AG09309 (cell line): Measurements from ENCODE around the gene WDR18.

Experiments
- DNase-seq: peaks from one replicate; pipeline ENCODE4 v3.0.0-alpha.2; 2010; ENCODE audit warnings: low read depth
- H3K4me3 ChIP-seq: 2 replicates; pipeline ENCODE4 v1.5.1; 2011; ENCODE audit warnings: mild to moderate bottlenecking, low read depth, low read length, moderate library complexity; ENCODE audit not compliant: control insufficient read depth
- CTCF ChIP-seq: IDR thresholded peaks from 2 replicates; pipeline ENCODE4 v1.5.1; 2011; ENCODE audit warnings: mild to moderate bottlenecking, low read depth, low read length, inconsistent platforms; ENCODE audit not compliant: insufficient read depth, control insufficient read depth; ENCODE audit errors: missing control alignments

WDR18 gene

GRCh38 chr19:1002600-1002999 lies 18.5 kb downstream of the WDR18 start:
- H3K4me3 ChIP-seq: no peak overlapping the region
- DNase-seq: no peak
- TF ChIP-seq CTCF: no peak

- no peak for TF ChIP-seq CTCF
- no peak overlapping the region for H3K4me3 ChIP-seq
- DNase-seq: no peak
Observed at GRCh38 chr19:1003283-1003682, 19.1 kb downstream of the WDR18 start.

- no peak for DNase-seq
- no peak for TF ChIP-seq CTCF
- no peak overlapping the region for H3K4me3 ChIP-seq
Observed at GRCh38 chr19:1004204-1004802, 20.2 kb downstream of the WDR18 start.

GRCh38 chr19:1004803-1005664 lies 20.9 kb downstream of the WDR18 start:
- no peak for DNase-seq
- no peak for TF ChIP-seq CTCF

GRCh38 chr19:1006711-1007398 lies 22.7 kb downstream of the WDR18 start:
- TF ChIP-seq CTCF: no peak
- DNase-seq: no peak
- H3K4me3 ChIP-seq: no peak overlapping the region

More at GRCh38 chr19:1004803-1005664, 20.9 kb downstream of the WDR18 start:
- H3K4me3 ChIP-seq: no peak overlapping the region

- no peak for TF ChIP-seq CTCF
- DNase-seq: no peak
Observed at GRCh38 chr19:1007399-1008251, 23.5 kb downstream of the WDR18 start.

More at GRCh38 chr19:1007399-1008251, 23.5 kb downstream of the WDR18 start:
- H3K4me3 ChIP-seq: no peak overlapping the region
